ENCODE results near the gene NCOA4.
"Not testable (repeated sequence)": the region's sequence is repeated elsewhere in the genome, so short reads cannot be mapped to it uniquely, and the experiment has no call there.

Gene NCOA4

DNA sequence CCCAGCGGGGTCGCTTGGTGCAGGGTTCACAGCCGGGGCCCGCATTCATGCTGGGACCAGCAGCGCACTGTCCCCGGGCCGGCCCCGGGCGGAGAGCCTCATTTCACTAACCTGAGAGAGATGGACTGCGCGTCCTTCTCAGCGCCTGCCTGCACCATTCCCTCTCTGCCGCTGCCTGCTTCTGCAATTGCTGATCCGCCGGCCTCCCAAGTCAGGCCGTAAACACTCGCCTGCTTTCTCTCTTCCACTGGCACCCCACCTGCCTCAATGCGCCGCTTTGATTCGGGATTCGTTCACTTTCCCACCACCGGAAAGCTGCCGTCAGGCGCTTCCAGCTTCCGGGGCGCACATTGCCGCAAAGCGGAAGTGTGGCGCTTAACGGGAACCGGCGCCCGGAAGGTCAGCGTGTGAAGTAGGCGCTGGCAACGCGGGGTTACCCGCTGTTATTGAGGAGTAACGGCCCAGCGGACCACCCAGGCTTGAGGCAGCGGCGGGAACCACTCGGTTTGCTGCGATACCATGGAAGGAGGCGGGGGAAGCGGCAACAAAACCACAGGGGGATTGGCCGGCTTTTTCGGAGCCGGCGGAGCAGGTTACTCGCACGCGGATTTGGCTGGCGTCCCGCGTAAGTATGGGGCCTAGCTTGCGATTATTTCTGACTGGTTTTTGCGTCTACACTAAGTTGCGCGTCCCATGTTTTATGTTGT, 58.2 kb downstream of the NCOA4 start, which contains the start of gene TIMM23:
Gene TIMM23 (plus strand): TSS at position 384 of the 707 bp plus-strand sequence. CDS start 136 bp downstream, at position 520.
- peak; percentile 59 for DNase-seq (ENCODE audit: low read depth)
- peak within 1 kb of the TSS; percentile 66 for H3K4me3 ChIP-seq (ENCODE audit: low read length)

DNA sequence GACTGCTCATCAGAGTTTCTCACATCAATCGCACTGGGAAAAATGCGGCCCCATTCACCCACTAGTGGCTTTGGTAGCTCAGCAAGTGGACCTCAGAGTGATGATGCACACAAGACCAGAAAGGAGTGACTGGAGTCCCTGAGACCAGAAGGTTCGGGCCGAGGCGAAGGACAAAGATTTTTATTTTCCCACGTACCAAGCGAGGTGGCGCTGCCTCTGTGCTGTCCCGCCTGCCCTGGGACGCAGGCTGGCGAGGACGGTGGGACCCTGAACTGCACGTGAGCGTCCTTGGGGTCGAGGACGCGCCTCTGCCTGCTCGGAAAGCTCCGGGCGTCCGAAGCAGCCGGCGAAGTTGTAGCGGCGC, 58.7 kb downstream of the NCOA4 start:
- peak overlapping the region; percentile 66 for H3K4me3 ChIP-seq (ENCODE audit: low read length)
- TF ChIP-seq, protein P1, sequence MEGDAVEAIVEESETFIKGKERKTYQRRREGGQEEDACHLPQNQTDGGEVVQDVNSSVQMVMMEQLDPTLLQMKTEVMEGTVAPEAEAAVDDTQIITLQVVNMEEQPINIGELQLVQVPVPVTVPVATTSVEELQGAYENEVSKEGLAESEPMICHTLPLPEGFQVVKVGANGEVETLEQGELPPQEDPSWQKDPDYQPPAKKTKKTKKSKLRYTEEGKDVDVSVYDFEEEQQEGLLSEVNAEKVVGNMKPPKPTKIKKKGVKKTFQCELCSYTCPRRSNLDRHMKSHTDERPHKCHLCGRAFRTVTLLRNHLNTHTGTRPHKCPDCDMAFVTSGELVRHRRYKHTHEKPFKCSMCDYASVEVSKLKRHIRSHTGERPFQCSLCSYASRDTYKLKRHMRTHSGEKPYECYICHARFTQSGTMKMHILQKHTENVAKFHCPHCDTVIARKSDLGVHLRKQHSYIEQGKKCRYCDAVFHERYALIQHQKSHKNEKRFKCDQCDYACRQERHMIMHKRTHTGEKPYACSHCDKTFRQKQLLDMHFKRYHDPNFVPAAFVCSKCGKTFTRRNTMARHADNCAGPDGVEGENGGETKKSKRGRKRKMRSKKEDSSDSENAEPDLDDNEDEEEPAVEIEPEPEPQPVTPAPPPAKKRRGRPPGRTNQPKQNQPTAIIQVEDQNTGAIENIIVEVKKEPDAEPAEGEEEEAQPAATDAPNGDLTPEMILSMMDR (conservative IDR thresholded peaks at IDR 0.05; ENCODE audit: low read depth, low read length) = peak; percentile 8
- DNase-seq (ENCODE audit: low read depth) = not testable (repeated sequence)

DNA sequence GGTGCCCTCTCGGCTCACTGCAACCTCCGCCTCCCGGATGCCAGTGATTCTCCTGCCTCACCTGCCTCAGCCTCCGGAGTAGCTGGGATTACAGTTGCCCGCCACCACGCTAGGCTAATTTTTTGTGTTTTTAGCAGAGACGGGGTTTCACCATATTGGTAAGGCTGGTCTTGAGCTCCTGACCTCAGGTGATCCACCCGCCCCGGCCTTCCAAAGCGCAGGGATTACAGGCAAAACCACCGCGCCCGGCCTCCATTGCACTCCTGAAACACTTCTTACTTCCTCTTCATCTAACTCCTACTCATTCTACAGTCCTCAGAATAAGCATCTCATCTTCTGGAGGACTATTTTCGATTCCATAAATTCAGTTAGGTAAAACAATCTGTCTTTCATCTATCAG, 59.4 kb downstream of the NCOA4 start:
- H3K4me3 ChIP-seq (ENCODE audit: low read length) = peak overlapping the region; percentile 66
- not testable (repeated sequence) for DNase-seq (ENCODE audit: low read depth)

DNA sequence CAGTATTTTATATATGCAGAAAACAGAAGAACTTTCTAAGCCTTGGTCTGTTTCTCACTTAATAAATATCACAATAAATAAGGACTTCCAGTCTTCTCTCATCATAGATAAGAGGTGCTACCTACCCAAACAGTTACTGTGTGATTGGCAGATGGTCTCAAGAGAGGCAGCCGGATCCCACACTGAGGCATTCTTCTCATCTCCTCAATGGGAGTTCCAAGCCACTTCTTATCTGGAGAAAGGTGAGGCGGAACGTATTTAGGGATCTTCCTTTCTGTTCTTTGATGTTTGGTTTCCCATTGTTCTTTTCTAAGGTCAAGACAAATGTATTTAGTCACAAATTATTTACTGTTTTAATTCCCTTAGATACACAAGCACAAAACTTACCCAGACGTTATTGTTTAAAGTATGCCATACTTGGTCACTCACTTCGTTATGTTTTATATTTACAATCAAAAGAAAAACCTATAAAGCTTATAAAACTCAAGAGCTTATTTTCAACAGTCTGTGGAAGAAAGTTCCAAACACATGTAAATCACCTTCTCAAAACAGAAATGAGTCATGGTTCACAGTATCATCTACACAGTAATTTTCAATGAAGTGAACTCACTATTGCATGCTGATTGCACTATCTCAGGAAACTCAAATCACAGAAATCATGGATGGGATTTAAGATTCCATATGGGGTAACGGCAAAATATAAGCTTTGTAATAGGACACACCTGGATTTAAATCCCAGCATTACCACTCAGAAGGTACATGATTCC, 67.6 kb downstream of the NCOA4 start:
- H3K4me3 ChIP-seq (ENCODE audit: low read length); DNase-seq (ENCODE audit: low read depth): not testable (repeated sequence)

DNA sequence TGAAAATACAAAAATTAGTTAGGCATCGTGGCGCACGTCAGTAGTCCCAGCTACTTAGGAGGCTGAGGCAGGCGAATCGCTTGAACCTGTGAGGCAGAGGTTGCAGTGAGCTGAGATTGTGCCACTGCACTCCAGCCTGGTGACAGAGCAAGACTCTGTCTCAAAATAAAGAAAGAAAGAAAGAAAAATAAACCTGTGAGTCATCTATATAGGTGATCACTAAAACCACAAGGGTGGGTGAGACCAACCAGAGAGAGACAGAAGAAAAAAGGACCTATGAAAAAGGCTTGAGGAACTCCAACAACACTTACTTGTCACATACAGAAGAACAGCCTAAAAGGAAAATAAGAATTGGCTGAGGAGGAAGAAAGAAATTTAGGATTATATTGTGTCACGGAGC, 72.5 kb downstream of the NCOA4 start:
- not testable (repeated sequence) for DNase-seq (ENCODE audit: low read depth); H3K4me3 ChIP-seq (ENCODE audit: low read length)

DNA sequence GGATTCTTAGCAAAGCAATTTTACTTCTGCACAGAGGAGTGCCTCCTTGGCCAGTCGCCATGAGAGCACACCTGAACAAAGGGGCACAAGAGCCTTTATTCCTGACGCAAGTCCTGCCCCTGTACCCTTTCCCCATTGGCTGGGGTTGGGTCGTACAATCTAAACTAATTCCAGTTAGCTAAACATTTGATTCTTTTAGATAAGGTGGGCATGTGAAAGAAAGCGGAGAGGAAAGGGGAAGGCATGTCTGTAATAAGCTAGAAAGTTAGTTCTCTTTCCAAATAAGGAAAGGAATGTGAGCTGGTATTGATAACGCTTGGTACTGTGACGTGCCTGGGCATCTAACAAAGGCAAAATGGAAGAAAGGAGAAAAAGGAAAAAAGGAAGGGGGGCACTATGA, 73.8 kb downstream of the NCOA4 start:
- DNase-seq (ENCODE audit: low read depth); H3K4me3 ChIP-seq (ENCODE audit: low read length): not testable (repeated sequence)

Data from retinal pigment epithelial cell (primary cell).